Adrenal gland (tissue), 12 donors: ENCODE results near the gene CRISPLD2. TPM values are rescaled to one million over a fixed set of nuclear protein-coding genes. Genes with fewer than 3 reads are reported as not detected.
A peak's percentile ranks its signal among the peaks of the same experiment; 100 is the strongest.

Experiments
- DNase-seq, 7 donors: peaks; one replicate each; pipeline ENCODE4 v3.0.0-alpha.2; 2019 to 2020
- H3K27ac ChIP-seq, 5 donors: fragments of 200-600 bp; sonication (generic) in 4 of 5; 1 replicate in 3 of 5; 2 replicates in 2 of 5; pipeline versions ENCODE4 v1.5.1 to v1.8.0; 2016 to 2020; ENCODE audit warnings: mild to moderate bottlenecking in 1 of 5
- H3K27me3 ChIP-seq: fragments of 200-600 bp; 2 replicates; pipeline ENCODE4 v1.8.0; 2021
- H3K36me3 ChIP-seq, 2 donors: fragments of 200-600 bp; replicated peaks in 1 of 2; 1 replicate in 1 of 2; 2 replicates in 1 of 2; pipeline versions ENCODE4 v1.5.1 to v1.8.0; 2018 to 2022
- H3K4me1 ChIP-seq, 2 donors: fragments of 200-600 bp; replicated peaks in 1 of 2; 1 replicate in 1 of 2; 2 replicates in 1 of 2; pipeline versions ENCODE4 v1.5.1 to v1.8.0; 2018 to 2021
- H3K4me3 ChIP-seq, 4 donors: fragments of 200-600 bp; sonication (generic) in 3 of 4; one replicate each; pipeline ENCODE4 v1.5.1; 2016 to 2018
- H3K9me3 ChIP-seq, 3 donors: fragments of 200-600 bp; sonication (generic) in 1 of 3; replicated peaks in 1 of 3; 1 replicate in 2 of 3; 2 replicates in 1 of 3; pipeline versions ENCODE4 v1.5.1 to v1.8.0; 2016 to 2021
- CTCF ChIP-seq, 6 experiments: fragments of 450-650 bp in 4 of 6; fragments of 200-600 bp in 2 of 6; sonication (generic) in 1 of 6; IDR thresholded peaks; 1 replicate in 5 of 6; 2 replicates in 1 of 6; pipeline versions ENCODE4 v1.5.1 to v1.8.0; 2016 to 2021; ENCODE audit warnings: antibody characterized with exemption in 6 of 6, mild to moderate bottlenecking in 2 of 6, moderate library complexity in 1 of 6
- POLR2A ChIP-seq, 2 donors: fragments of 450-650 bp; IDR thresholded peaks; one replicate each; pipeline ENCODE4 v1.6.1; 2017; ENCODE audit warnings: antibody characterized with exemption in 2 of 2, mild to moderate bottlenecking in 2 of 2, moderate library complexity in 1 of 2
- WGBS, 4 donors: extraction: QIAGEN DNeasy Blood & Tissue Kit in 2 of 4; methylation state at CpG; one replicate each; pipeline versions ENCODE4 v1.1.5 to v1.1.7; 2013 to 2017; 5-methylcytosine and 5-hydroxymethylcytosine counted together
- intact Hi-C, 2 donors: fragments of 100-400 bp; cut with DNase I; formaldehyde crosslinking; loops; one replicate each; pipeline versions ENCODE4 v1.14.1 to v1.15.0; 2022 to 2023
- polyA plus RNA-seq, 3 donors: library from polyadenylated mRNA; stranded (reverse); fragments of 200-250 nt in 2 of 3; fragments of 350-450 nt in 1 of 3; fragmentation: Illumina TruSeq in 1 of 3; extraction: RNeasy Lipid Tissue Mini Kit (QIAGEN cat#74804) in 1 of 3; gene quantifications; one replicate each; pipeline ENCODE4 v1.2.3, GENCODE V29; 2013 to 2014
- total RNA-seq, 9 donors: library from RNA; depleted of rRNA in 4 of 9; stranded (reverse); fragments of >200 nt in 4 of 9; fragments of 120-200 nt in 1 of 9; fragmentation: NEBNext Ultra II Directional in 1 of 9; extraction: Animal tissue kit (Norgen Biotek cat#: 25700) in 1 of 9; gene quantifications; one replicate each; pipeline versions ENCODE4 v1.1.0 to v1.2.4, GENCODE V29; 2013 to 2023
- donor health status: healthy with polysubstance abuse.
- donor health status: Bipolar disorder and iron deficiency.
- donor health status: DM: yes; HTN: yes; CAD: no.
- donor health status: DM: no; HTN: no; CAD: no.
- donor health status: DM: no; HTN: no; CAD: no.
- donor health status: DM: yes; HTN: yes; CAD: no.

CRISPLD2 gene
- total and polyA plus RNA-seq, 12 donors = 2.1 to 362 (median 57.5) TPM

- H3K36me3 ChIP-seq = no peaks in the 10 kb centered on the region
- DNase-seq = no peak
- no peaks in the 10 kb centered on the region for H3K9me3 ChIP-seq
- H3K4me1 ChIP-seq = peaks cover 0 to 24% of the 10 kb centered on the region in 2 donors
- peaks cover 10% of the 10 kb centered on the region for H3K27me3 ChIP-seq
- intact Hi-C loops = no loop called here
- no peak overlapping the region for H3K4me3 ChIP-seq
- WGBS, 4 donors = 64 to 77% (median 70%) methylated on average over 5 of the region's 5 CpGs
- peak overlapping the region in 2 of 5 donors; percentile 64 to 74 for H3K27ac ChIP-seq
- TF ChIP-seq CTCF (IDR thresholded peaks at IDR 0.05) (no peak), POLR2A (IDR thresholded peaks at IDR 0.05) (no peak)
Measured at GRCh38 chr16:84823926-84824325, 4.1 kb downstream of the CRISPLD2 start.

GRCh38 chr16:84825896-84826557 lies 6.2 kb downstream of the CRISPLD2 start:
- no peaks in the 10 kb centered on the region for H3K9me3 ChIP-seq
- intact Hi-C loops = no loop called here
- peaks cover 0 to 8% of the 10 kb centered on the region in 2 donors for H3K4me1 ChIP-seq
- 83 to 91% (median 87%) methylated on average over 7 to 8 of the region's 8 CpGs for WGBS, 4 donors
- TF ChIP-seq CTCF (IDR thresholded peaks at IDR 0.05) (no peak), POLR2A (IDR thresholded peaks at IDR 0.05) (no peak)
- peak overlapping the region in 2 of 5 donors; percentile 62 to 89 for H3K27ac ChIP-seq
- no peaks in the 10 kb centered on the region for H3K36me3 ChIP-seq
- no peak for DNase-seq
- no peak overlapping the region for H3K4me3 ChIP-seq
- peaks cover 10% of the 10 kb centered on the region for H3K27me3 ChIP-seq

DNA sequence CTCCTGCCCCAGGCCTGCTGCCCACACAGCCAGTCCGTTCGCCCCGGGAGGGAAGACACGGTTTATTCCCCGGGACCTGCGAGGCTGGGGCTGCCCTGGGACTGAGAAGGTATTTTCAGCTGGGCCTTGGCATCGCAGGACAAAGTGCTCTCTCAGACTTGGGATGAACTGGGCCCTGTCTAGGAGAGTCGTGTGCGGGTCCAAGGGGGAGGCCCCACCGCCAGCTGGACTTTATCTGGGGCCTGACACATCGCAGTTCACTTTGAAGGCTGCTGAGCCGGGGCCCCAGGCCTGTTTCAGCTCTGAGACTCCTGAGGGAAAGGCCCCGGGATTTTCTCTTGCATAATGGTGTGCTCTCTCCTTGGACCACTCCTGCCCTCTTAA lies 6.8 kb downstream of the CRISPLD2 start:
- H3K4me3 ChIP-seq = no peak overlapping the region
- WGBS, 4 donors = 62 to 87% (median 79%) methylated on average over 8 to 13 of the region's 13 CpGs
- no peaks in the 10 kb centered on the region for H3K9me3 ChIP-seq
- intact Hi-C loops = no loop called here
- DNase-seq = no peak
- TF ChIP-seq CTCF (IDR thresholded peaks at IDR 0.05) = no peak
- no peak for TF ChIP-seq POLR2A (IDR thresholded peaks at IDR 0.05)
- no peaks in the 10 kb centered on the region for H3K36me3 ChIP-seq
- H3K27me3 ChIP-seq = peaks cover 10% of the 10 kb centered on the region
- H3K27ac ChIP-seq = peak overlapping the region in 3 of 5 donors; percentile 7 to 89 (median 62)
- peaks cover 0 to 8% of the 10 kb centered on the region in 2 donors for H3K4me1 ChIP-seq

GRCh38 chr16:84827131-84827574 lies 7.4 kb downstream of the CRISPLD2 start:
- Histone ChIP-seq H3K4me1 (peaks cover 0 to 8% of the 10 kb centered on the region in 2 donors), H3K36me3 (no peaks in the 10 kb centered on the region), H3K9me3 (no peaks in the 10 kb centered on the region), H3K27me3 (peaks cover 10% of the 10 kb centered on the region), H3K27ac (peak overlapping the region in 3 of 5 donors; percentile 7 to 89 (median 62)), H3K4me3 (no peak overlapping the region)
- TF ChIP-seq POLR2A (IDR thresholded peaks at IDR 0.05) = no peak
- WGBS, 4 donors = 45 to 71% (median 56%) methylated on average over 14 to 16 of the region's 16 CpGs
- DNase-seq = no peak
- intact Hi-C loops = no loop called here

DNA sequence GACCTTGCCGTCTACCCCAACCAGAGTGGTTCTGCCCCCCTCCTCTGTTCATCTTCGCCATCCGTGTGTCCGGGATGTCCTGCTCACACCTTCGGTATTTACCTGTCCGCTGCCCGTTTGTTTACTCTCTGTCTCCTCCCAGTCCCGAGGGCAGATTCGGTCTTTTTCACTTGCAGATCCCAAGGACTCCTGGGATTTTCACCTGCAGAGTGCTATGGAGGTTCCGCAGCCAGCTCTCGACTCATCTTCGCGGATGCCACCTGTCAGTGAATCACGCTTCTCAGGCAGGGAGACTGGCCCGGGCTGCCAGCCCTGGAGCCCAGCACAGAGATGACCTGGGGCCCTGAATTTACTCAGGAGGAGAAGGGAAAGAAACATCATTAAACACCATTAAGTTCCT lies 8.1 kb downstream of the CRISPLD2 start:
- TF ChIP-seq POLR2A (IDR thresholded peaks at IDR 0.05) (no peak), CTCF (IDR thresholded peaks at IDR 0.05) (no peak)
- WGBS, 4 donors = 87 to 89% (median 88%) methylated on average over 15 of the region's 15 CpGs
- DNase-seq = no peak
- Histone ChIP-seq H3K27ac (peak overlapping the region in 2 of 5 donors; percentile 62 to 82), H3K4me1 (peaks cover 0 to 8% of the 10 kb centered on the region in 2 donors), H3K9me3 (no peaks in the 10 kb centered on the region), H3K36me3 (no peaks in the 10 kb centered on the region), H3K27me3 (peaks cover 8% of the 10 kb centered on the region), H3K4me3 (no peak overlapping the region)
- intact Hi-C loops = no loop called here
